SK-N-SH (cell line): ENCODE data around the gene UBE2R2. TPM values are rescaled to one million over a fixed set of nuclear protein-coding genes. Genes with fewer than 3 reads are reported as not detected.

Experiments used
- CTCF ChIA-PET: fragments of 300-600, 350-600 bp; formaldehyde crosslinking; extraction: SDS; loops from one replicate; lab custom pipeline; 2021; lab: Yijun Ruan, JAX
- POLR2A ChIA-PET: fragments of 350-600 bp; sonication (Branson Sonifier 250); formaldehyde crosslinking; extraction: SDS; loops from one replicate; lab custom pipeline; 2020; ENCODE audit warnings: antibody characterized with exemption, inconsistent platforms; lab: Yijun Ruan, JAX
- DNase-seq: peaks from one replicate; pipeline ENCODE4 v3.0.0; 2012
- H2AFZ ChIP-seq: fragments of 200-600 bp; sonication (generic); 2 replicates; pipeline ENCODE4 v1.8.1; 2016; ENCODE audit warnings: antibody characterized with exemption, mild to moderate bottlenecking, low read depth
- H3F3A ChIP-seq: fragments of 200-600 bp; sonication (generic); replicated peaks from 2 replicates; pipeline ENCODE3; 2016; ENCODE audit warnings: antibody characterized with exemption, mild to moderate bottlenecking; ENCODE audit not compliant: insufficient read depth
- H3K27ac ChIP-seq, 2 experiments: fragments of 200-500 bp in 1 of 2; fragments of 200-600 bp in 1 of 2; sonication (Bioruptor generic) in 1 of 2; sonication (generic), shearing (Covaris generic) in 1 of 2; 2 replicates each; pipeline versions ENCODE4 v1.5.1 to v1.6.1; 2014 to 2016; ENCODE audit warnings: low read depth in 2 of 2, inconsistent platforms in 1 of 2, low read length in 1 of 2, mild to moderate bottlenecking in 1 of 2, mixed read lengths in 1 of 2
- H3K27me3 ChIP-seq: fragments of 200-600 bp; sonication (generic), shearing (Covaris generic); 2 replicates; pipeline ENCODE4 v1.6.1; 2016; ENCODE audit warnings: mixed run types; ENCODE audit not compliant: insufficient read depth
- H3K36me3 ChIP-seq, 2 experiments: fragments of 200-500 bp in 1 of 2; fragments of 200-600 bp in 1 of 2; sonication (Bioruptor generic) in 1 of 2; sonication (generic) in 1 of 2; replicated peaks in 1 of 2; 2 replicates each; pipeline versions ENCODE3 to v1.5.1; 2014 to 2016; ENCODE audit warnings: low read length in 1 of 2, mild to moderate bottlenecking in 1 of 2; ENCODE audit not compliant: insufficient read depth in 2 of 2, control insufficient read depth in 1 of 2
- H3K4me1 ChIP-seq, 2 experiments: fragments of 200-500 bp in 1 of 2; fragments of 200-600 bp in 1 of 2; sonication (Bioruptor generic) in 1 of 2; sonication (generic), shearing (Covaris generic) in 1 of 2; 2 replicates each; pipeline versions ENCODE4 v1.5.1 to v1.6.1; 2014 to 2016; ENCODE audit warnings: low read depth in 1 of 2, low read length in 1 of 2, mixed run types in 1 of 2; ENCODE audit not compliant: insufficient read depth in 2 of 2, control insufficient read depth in 1 of 2
- H3K4me2 ChIP-seq: fragments of 200-600 bp; sonication (generic), shearing (Covaris generic); 2 replicates; pipeline ENCODE4 v1.6.1; 2017; ENCODE audit warnings: mixed run types
- H3K4me3 ChIP-seq, 2 experiments: fragments of 200-500 bp in 1 of 2; fragments of 200-600 bp in 1 of 2; sonication (Bioruptor generic) in 1 of 2; sonication (generic), shearing (Covaris generic) in 1 of 2; 2 replicates each; pipeline versions ENCODE4 v1.5.1 to v1.8.1; 2014 to 2016; ENCODE audit warnings: low read depth in 2 of 2, inconsistent platforms in 1 of 2, low read length in 1 of 2, mild to moderate bottlenecking in 1 of 2, mixed read lengths in 1 of 2, moderate library complexity in 1 of 2
- H3K79me2 ChIP-seq: fragments of 200-600 bp; sonication (generic); 2 replicates; pipeline ENCODE4 v1.8.1; 2017; ENCODE audit warnings: mild to moderate bottlenecking; ENCODE audit not compliant: insufficient read depth
- H3K9ac ChIP-seq: fragments of 200-600 bp; sonication (generic); 2 replicates; pipeline ENCODE4 v1.6.1; 2017; ENCODE audit warnings: mixed run types
- H3K9me2 ChIP-seq: fragments of 200-600 bp; sonication (generic); 2 replicates; pipeline ENCODE4 v1.6.1; 2017; ENCODE audit warnings: mixed run types
- H3K9me3 ChIP-seq: fragments of 200-600 bp; sonication (generic); 2 replicates; pipeline ENCODE4 v1.6.1; 2017; ENCODE audit warnings: mixed run types, mild to moderate bottlenecking, moderate library complexity
- H4K20me1 ChIP-seq: fragments of 200-600 bp; sonication (generic); 2 replicates; pipeline ENCODE4 v1.6.1; 2017; ENCODE audit warnings: mild to moderate bottlenecking, mixed run types; ENCODE audit not compliant: insufficient read depth
- CHD2 ChIP-seq: fragments of 150-350 bp; IDR thresholded peaks from 2 replicates; pipeline ENCODE4 v1.6.1; 2018; ENCODE audit warnings: low read length; ENCODE audit not compliant: partially characterized antibody
- ELF1 ChIP-seq: IDR thresholded peaks from 2 replicates; pipeline ENCODE4 v1.4.0; 2012
- EP300 ChIP-seq, 2 experiments: IDR thresholded peaks; 2 replicates each; pipeline versions ENCODE4 v1.4.0 to v1.6.1; 2012; ENCODE audit warnings: borderline replicate concordance in 1 of 2, low read depth in 1 of 2, low read length in 1 of 2
- EZH2phosphoT487 ChIP-seq: fragments of 200-600 bp; sonication (generic); IDR thresholded peaks from 2 replicates; pipeline ENCODE4 v1.6.1; 2017; ENCODE audit warnings: low read depth, mixed run types, mild to moderate bottlenecking, antibody characterized with exemption, moderate library complexity, borderline replicate concordance
- GABPA ChIP-seq: IDR thresholded peaks from 2 replicates; pipeline ENCODE4 v1.4.0; 2012; ENCODE audit warnings: low read depth, mild to moderate bottlenecking
- GATA2 ChIP-seq: sonication (generic); formaldehyde crosslinking; IDR thresholded peaks from 2 replicates; pipeline ENCODE4 v1.5.0; 2020; ENCODE audit warnings: mild to moderate bottlenecking, missing genetic modification reagents
- JUND ChIP-seq: IDR thresholded peaks from 2 replicates; pipeline ENCODE4 v1.4.0; 2012
- MEF2A ChIP-seq: IDR thresholded peaks from 2 replicates; pipeline ENCODE4 v1.4.0; 2012; ENCODE audit warnings: low read depth, borderline replicate concordance
- MXI1 ChIP-seq: IDR thresholded peaks from 2 replicates; pipeline ENCODE4 v1.6.1; 2012; ENCODE audit warnings: mild to moderate bottlenecking, low read depth, low read length, improper control_type of control experiment
- RAD21 ChIP-seq: IDR thresholded peaks from 2 replicates; pipeline ENCODE4 v1.6.1; 2012; ENCODE audit warnings: mild to moderate bottlenecking, low read length
- RFX5 ChIP-seq: IDR thresholded peaks from 2 replicates; pipeline ENCODE4 v1.6.1; 2012; ENCODE audit warnings: mild to moderate bottlenecking, improper control_type of control experiment, low read length
- SIN3A ChIP-seq: IDR thresholded peaks from 2 replicates; pipeline ENCODE4 v1.6.1; 2012; ENCODE audit warnings: low read depth, mild to moderate bottlenecking, low read length, moderate library complexity, borderline replicate concordance
- SMC3 ChIP-seq: IDR thresholded peaks from 2 replicates; pipeline ENCODE4 v1.6.1; 2012; ENCODE audit warnings: low read depth, low read length, improper control_type of control experiment
- USF2 ChIP-seq: fragments of 150-350 bp; IDR thresholded peaks from 2 replicates; pipeline ENCODE4 v1.6.1; 2017; ENCODE audit warnings: antibody characterized with exemption, low read length, low read depth, borderline replicate concordance
- WGBS: methylation state at CpG from one replicate; pipeline ENCODE4 v1.1.6; 2017; ENCODE audit warnings: low lambda C conversion rate; 5-methylcytosine and 5-hydroxymethylcytosine counted together
- polyA plus RNA-seq, 3 experiments: library from polyadenylated mRNA; depleted of rRNA; stranded (reverse); fragments of >200 nt; gene quantifications; 2 replicates each; pipeline ENCODE4 v1.2.3, GENCODE V29; 2012
- TF ChIP-seq, protein P1 (sequence below): IDR thresholded peaks from 2 replicates; pipeline ENCODE4 v1.4.0; 2012; ENCODE audit warnings: low read depth, borderline replicate concordance
- TF ChIP-seq, protein P2 (sequence below): fragments of 150-350 bp; IDR thresholded peaks from 2 replicates; pipeline ENCODE4 v1.6.1; 2016; ENCODE audit warnings: mild to moderate bottlenecking, low read depth, low read length

The UBE2R2 gene
- polyA plus RNA-seq, 1 of the 3 experiments (the other 2 are of a cell fraction): 19.7 TPM

DNA sequence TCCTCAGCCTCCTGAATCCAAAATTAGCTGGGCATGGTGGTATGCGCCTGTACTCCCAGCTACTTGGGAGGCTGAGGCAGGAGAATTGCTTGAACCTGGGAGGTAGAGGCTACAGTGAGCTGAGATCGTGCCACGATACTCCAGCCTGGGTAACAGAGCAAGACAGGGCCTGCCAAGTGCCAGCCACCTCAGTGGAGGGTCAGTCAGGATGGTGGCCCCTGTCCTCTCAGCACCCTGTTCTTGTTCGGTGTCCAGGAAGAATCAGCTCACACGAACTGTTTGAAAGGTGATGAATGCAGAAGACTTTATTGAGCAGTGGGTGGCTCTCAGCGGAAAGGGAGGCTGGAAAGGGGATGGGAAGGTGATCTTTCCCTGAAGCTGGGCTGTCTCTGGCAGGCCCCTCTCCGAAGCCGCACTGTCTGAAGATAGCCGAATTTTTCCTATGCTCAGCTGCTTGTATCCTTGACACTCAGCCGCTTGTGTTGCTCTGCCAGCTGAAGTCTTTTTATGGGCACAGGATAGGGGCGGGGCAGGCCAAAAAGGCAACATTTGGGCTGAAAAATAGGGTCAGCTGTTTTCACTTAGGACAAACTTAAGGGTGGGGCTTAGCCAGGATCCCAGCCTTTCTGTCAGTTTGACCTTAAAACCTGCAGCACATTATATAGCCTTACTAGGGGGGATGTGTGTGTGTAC lies 50.9 kb downstream of the UBE2R2 start:
- no peak overlapping the region; a peak in 2 of 4 replicates for H3K27ac ChIP-seq
- TF ChIP-seq MEF2A (no peak), ELF1 (no peak), SIN3A (no peak), EZH2phosphoT487 (no peak), SMC3 (no peak), EP300 (IDR thresholded peaks at IDR 0.05; ENCODE audit: borderline replicate concordance in 1 of 2, low read depth in 1 of 2, low read length in 1 of 2) (no peak), MXI1 (no peak), GABPA (no peak), USF2 (no peak), JUND (no peak), RFX5 (no peak), RAD21 (no peak), GATA2 (CRISPR knock-in tag) (no peak), CHD2 (no peak)
- TF ChIP-seq, protein P1, sequence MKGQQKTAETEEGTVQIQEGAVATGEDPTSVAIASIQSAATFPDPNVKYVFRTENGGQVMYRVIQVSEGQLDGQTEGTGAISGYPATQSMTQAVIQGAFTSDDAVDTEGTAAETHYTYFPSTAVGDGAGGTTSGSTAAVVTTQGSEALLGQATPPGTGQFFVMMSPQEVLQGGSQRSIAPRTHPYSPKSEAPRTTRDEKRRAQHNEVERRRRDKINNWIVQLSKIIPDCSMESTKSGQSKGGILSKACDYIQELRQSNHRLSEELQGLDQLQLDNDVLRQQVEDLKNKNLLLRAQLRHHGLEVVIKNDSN: no peak
- TF ChIP-seq, protein P2, sequence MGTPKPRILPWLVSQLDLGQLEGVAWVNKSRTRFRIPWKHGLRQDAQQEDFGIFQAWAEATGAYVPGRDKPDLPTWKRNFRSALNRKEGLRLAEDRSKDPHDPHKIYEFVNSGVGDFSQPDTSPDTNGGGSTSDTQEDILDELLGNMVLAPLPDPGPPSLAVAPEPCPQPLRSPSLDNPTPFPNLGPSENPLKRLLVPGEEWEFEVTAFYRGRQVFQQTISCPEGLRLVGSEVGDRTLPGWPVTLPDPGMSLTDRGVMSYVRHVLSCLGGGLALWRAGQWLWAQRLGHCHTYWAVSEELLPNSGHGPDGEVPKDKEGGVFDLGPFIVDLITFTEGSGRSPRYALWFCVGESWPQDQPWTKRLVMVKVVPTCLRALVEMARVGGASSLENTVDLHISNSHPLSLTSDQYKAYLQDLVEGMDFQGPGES: no peak
- TF ChIP-seq, all 33 proteins: peak for 0
- Histone ChIP-seq H4K20me1 (peaks cover 99% of the 10 kb centered on the region), H3K9me3 (no peaks in the 10 kb centered on the region; the same call in 1 of the 2 replicates), H3K36me3 (peaks cover 0 to 12% of the 10 kb centered on the region in 2 experiments), H3K27me3 (no peaks in the 10 kb centered on the region), H3K79me2 (peaks cover 100% of the 10 kb centered on the region), H3K4me3 (no peak overlapping the region), H3F3A (peaks cover 12% of the 10 kb centered on the region), H2AFZ (no peak overlapping the region), H3K4me2 (no peak overlapping the region), H3K9me2 (no peaks in the 10 kb centered on the region), H3K9ac (no peak overlapping the region), H3K4me1 (peaks cover 7 to 8% of the 10 kb centered on the region in 2 experiments; a peak in 2 of 4 replicates)
- DNase-seq: peak; percentile 12
- POLR2A ChIA-PET: no interaction called here
- WGBS: 90% methylated on average over 10 of the region's 11 CpGs
- CTCF ChIA-PET: interaction anchor here (0.8 to 1.1 kb wide), 3 partner anchors 9 to 55 kb away, joined by 3 to 4 read pairs (median 4); no protein-coding TSS in a partner anchor
